Measurements from ENCODE around the gene WDR72.

WDR72 gene

GRCh38 chr15:53513431-53513830 lies 246.0 kb downstream of the WDR72 start:
- TF ChIP-seq POLR2A (IDR thresholded peaks at IDR 0.05; ENCODE audit: low read length) = no peak
- no peak for DNase-seq

DNA sequence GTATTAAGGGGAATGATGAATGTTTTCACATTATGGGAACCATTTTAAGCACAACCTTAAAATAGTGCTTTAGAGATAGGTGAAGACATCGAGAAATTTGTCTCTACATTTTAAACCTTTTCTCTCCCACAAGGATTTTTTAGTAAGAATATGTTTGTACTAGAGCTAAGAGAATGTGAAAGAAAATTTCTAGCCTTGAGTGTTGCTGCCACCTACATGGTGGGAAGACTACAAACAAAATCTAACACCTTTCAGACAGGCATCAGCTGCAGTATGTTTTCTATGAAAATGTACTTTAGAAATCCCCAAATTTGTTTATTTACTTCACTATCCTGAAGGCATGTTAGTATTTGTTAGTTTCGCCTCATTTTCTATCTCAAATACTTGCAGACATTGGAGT lies 247.4 kb downstream of the WDR72 start:
- TF ChIP-seq POLR2A (IDR thresholded peaks at IDR 0.05; ENCODE audit: low read length) (no peak), GATA1 (IDR thresholded peaks at IDR 0.05; ENCODE audit: low read depth, low read length) (no peak)
- no peak for DNase-seq

GRCh38 chr15:53511175-53511574 lies 248.3 kb downstream of the WDR72 start:
- no peak for DNase-seq
- TF ChIP-seq POLR2A (IDR thresholded peaks at IDR 0.05; ENCODE audit: low read length) = no peak
- TF ChIP-seq GATA1 (IDR thresholded peaks at IDR 0.05; ENCODE audit: low read depth, low read length) = no peak

- TF ChIP-seq POLR2A (IDR thresholded peaks at IDR 0.05; ENCODE audit: low read length) (no peak), GATA1 (IDR thresholded peaks at IDR 0.05; ENCODE audit: low read depth, low read length) (no peak)
- no peak for DNase-seq
Measured at GRCh38 chr15:53506370-53506769, 253.1 kb downstream of the WDR72 start.

DNA sequence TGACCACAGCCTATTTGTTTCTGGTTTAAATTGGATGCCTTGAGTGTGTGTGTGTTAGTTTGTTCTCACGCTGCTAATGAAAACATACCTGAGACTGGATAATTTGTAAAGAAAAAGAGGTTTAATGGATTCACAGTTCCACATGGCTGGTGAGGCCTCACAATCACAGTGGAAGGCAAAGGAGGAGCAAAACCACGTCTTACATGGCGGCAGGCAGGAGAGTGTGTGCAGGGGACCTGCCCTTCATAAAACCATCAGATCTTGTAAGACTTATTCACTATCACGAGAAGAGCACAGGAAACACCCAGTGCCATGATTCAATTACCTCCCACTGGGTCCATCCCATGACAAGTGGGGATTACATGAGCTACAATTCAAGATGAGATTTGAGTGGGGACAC lies 260.5 kb downstream of the WDR72 start:
- TF ChIP-seq POLR2A (IDR thresholded peaks at IDR 0.05; ENCODE audit: low read length) = no peak
- TF ChIP-seq GATA1 (IDR thresholded peaks at IDR 0.05; ENCODE audit: low read depth, low read length) = no peak
- no peak for DNase-seq

DNA sequence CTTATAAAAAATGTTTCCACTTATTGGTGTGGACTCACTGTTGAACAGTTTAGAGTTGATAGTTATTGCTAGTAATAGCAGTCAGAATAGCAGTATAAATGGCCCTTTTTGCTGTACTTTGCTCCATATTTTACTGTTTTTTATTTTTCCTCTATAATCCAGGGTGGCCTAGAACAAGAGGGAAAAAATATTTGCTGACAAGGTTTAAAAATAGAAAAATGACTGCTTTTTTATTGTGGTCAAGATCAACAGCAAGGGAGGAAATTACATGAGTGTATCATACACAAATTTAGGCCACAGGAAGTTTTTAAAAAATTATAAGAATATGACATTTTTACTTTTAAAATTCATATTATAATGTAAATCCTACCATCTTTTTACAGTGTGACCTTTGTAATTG lies 269.1 kb downstream of the WDR72 start:
- DNase-seq = no peak
- no peak for TF ChIP-seq POLR2A (IDR thresholded peaks at IDR 0.05; ENCODE audit: low read length)
- no peak for TF ChIP-seq GATA1 (IDR thresholded peaks at IDR 0.05; ENCODE audit: low read depth, low read length)

- DNase-seq = no peak
- TF ChIP-seq POLR2A (IDR thresholded peaks at IDR 0.05; ENCODE audit: low read length) = no peak
- no peak for TF ChIP-seq GATA1 (IDR thresholded peaks at IDR 0.05; ENCODE audit: low read depth, low read length)
Measured at GRCh38 chr15:53482055-53482454, 277.4 kb downstream of the WDR72 start.

DNA sequence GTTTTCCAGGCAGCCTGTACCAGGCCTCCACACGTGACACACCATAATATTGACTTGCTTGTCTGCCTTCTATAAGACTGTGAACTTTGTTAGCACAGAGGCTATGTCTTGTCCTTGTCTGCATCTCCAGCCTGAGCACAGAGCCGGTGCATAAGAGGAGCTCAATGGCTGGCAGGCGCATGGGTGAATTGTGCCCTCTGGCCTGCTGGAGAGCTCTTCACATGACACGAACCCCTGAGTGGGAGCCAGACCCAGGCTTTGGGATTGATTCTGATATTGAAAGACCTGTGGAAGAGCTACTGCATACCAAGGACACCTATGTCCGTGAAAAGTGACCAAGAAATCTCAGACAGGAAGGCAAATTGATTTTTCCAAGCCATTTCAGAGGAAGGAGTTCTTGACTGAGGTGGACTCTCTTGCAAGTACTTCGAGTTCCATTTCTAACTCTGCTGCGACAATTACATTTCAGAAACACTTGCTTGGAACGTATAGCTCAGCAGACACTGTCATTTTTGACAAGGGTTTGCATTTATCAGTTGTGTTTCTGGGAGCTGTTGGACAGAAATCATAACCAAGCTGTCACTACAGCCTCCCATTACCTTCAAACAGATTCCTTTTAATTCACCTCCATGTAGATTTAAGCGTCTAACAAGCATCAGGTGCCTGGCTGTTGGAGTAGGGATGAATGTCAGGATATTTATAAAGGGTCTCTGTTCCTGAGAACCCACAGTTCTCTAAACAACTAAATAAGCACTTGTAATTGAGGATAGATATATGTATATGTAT lies 281.3 kb downstream of the WDR72 start:
- TF ChIP-seq GATA1 (IDR thresholded peaks at IDR 0.05; ENCODE audit: low read depth, low read length) (no peak), POLR2A (IDR thresholded peaks at IDR 0.05; ENCODE audit: low read length) (no peak)
- DNase-seq = no peak

DNA sequence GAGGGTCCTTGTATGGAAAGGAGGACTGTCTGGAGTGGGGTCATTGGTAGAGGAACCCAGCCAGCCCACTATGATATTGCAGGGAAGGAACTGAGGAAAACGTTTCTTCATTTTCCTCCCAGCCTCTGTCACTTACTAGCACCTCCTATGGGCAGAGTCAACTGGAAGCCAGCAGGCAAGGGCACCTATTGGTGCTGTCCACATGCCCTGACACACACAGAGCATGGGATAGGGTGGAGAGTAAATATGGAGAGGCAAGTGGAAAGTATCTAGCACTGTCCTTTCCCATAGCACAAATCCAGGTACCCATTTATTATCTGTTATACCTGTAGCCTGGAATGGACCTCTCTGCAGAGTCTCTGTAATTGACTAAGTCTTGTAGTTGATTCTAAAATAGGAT lies 285.6 kb downstream of the WDR72 start:
- TF ChIP-seq GATA1 (IDR thresholded peaks at IDR 0.05; ENCODE audit: low read depth, low read length) (no peak), POLR2A (IDR thresholded peaks at IDR 0.05; ENCODE audit: low read length) (no peak)
- DNase-seq = no peak

DNA sequence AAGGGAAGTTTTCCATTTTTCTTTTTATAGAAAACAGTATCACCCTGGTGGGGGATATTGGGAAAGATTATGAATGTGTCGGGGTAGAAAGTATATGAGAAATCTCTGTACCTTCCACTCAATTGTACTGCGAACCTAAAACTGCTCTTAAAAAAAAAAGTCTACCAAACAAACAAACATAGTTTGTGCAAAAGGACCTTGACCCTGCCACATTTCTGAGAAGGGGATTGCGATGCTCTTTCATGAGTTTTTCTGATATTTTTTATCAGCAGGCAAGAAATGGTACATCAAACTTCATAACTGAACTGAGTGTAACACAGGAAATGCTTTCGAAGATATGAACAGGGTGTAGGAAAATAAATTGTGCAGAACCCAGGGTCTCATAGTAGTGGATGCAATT lies 286.0 kb downstream of the WDR72 start:
- DNase-seq = no peak
- no peak for TF ChIP-seq GATA1 (IDR thresholded peaks at IDR 0.05; ENCODE audit: low read depth, low read length)
- no peak for TF ChIP-seq POLR2A (IDR thresholded peaks at IDR 0.05; ENCODE audit: low read length)

DNA sequence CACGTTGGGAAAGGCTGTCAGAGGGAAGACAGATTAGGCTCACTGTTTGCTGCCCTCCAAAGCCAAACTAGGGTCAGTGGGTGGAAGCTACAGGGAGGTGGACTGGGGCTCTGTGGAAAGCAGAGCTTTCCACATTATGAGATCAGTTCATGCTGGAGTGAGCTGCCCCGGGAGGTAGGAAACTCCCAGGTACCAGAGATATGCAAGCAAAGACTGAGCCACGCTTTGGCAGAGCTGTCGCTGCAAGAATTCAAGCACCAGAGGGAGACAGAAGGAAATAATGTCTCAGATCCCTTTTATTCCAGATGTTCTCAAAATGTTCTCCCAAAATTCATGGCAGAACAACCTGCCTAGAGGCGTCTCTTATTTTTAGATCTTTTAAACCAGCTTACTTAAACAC lies 286.6 kb downstream of the WDR72 start:
- TF ChIP-seq POLR2A (IDR thresholded peaks at IDR 0.05; ENCODE audit: low read length) (no peak), GATA1 (IDR thresholded peaks at IDR 0.05; ENCODE audit: low read depth, low read length) (no peak)
- no peak for DNase-seq

- DNase-seq = no peak
- TF ChIP-seq POLR2A (IDR thresholded peaks at IDR 0.05; ENCODE audit: low read length) (no peak), GATA1 (IDR thresholded peaks at IDR 0.05; ENCODE audit: low read depth, low read length) (no peak)
Measured at GRCh38 chr15:53472210-53472609, 287.3 kb downstream of the WDR72 start.

DNA sequence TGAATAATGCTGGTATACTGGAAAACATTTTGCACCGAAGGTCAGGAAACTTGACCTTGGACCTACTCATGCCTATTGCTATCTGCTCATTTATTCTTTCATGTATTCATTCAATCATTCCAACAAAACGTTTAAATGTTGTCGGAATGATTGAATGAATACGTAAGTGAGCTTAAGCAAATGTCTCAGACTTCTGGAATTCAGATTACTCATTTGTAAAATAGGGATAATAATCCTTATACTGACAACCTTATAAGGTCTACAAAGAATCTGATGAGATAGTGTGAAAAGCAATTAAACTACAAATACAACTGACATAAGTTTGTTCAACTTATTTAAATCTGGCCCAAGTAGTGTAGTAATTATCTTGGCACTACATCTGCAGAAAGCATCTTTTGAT lies 288.7 kb downstream of the WDR72 start:
- TF ChIP-seq GATA1 (IDR thresholded peaks at IDR 0.05; ENCODE audit: low read depth, low read length) = no peak
- no peak for TF ChIP-seq POLR2A (IDR thresholded peaks at IDR 0.05; ENCODE audit: low read length)
- no peak for DNase-seq

DNA sequence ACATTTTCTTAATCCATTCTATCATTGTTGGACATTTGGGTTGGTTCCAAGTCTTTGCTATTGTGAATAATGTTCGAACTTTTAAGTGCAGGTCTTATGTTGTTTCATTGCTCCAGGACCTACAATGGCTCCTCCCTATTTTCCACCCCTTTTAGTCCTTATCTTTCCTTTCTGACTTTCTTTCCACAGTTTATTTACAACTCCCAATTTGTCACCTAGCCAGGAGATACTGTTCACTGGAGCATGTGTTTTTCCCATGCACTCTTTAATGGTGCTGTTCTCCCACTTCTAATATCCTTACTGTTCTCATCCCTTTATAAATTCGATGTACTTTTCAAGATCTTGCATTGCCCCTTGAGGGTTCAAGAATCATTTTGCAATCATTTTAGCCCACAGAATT lies 290.0 kb downstream of the WDR72 start:
- TF ChIP-seq POLR2A (IDR thresholded peaks at IDR 0.05; ENCODE audit: low read length) = no peak
- TF ChIP-seq GATA1 (IDR thresholded peaks at IDR 0.05; ENCODE audit: low read depth, low read length) = no peak
- DNase-seq = no peak

Data from erythroblast (primary cell).